Kidney epithelial cell (primary cell): ENCODE data around the gene SNX25. TPM values are rescaled to one million over a fixed set of nuclear protein-coding genes. Genes with fewer than 3 reads are reported as not detected.
A peak's percentile ranks its signal among the peaks of the same experiment; 100 is the strongest.

Experiments
- DNase-seq: peaks from one replicate; pipeline ENCODE4 v3.0.0-alpha.2; 2010; ENCODE audit warnings: low read depth
- H3K27me3 ChIP-seq: 2 replicates; pipeline ENCODE4 v1.6.0; 2011; ENCODE audit warnings: low read length; ENCODE audit not compliant: control insufficient read depth, insufficient read depth
- H3K36me3 ChIP-seq: 2 replicates; pipeline ENCODE4 v1.5.1; 2011; ENCODE audit warnings: low read length; ENCODE audit not compliant: control insufficient read depth, insufficient read depth
- H3K4me3 ChIP-seq: 2 replicates; pipeline ENCODE4 v1.5.1; 2011; ENCODE audit warnings: low read depth, mild to moderate bottlenecking, control low read depth, low read length
- CTCF ChIP-seq: IDR thresholded peaks from 2 replicates; pipeline ENCODE4 v1.5.1; 2011; ENCODE audit warnings: mild to moderate bottlenecking, moderate library complexity, low read length, control low read depth, inconsistent platforms; ENCODE audit not compliant: insufficient read depth, poor library complexity, severe bottlenecking
- total RNA-seq: library from RNA; depleted of rRNA; stranded (reverse); fragments of >200 nt; gene quantifications from 2 replicates; pipeline ENCODE4 v1.2.3, GENCODE V29; 2015

SNX25 gene
- total RNA-seq, 1 donor from 2014 or later = 15.5 TPM

GRCh38 chr4:185210102-185210981 is 944 bp downstream of the SNX25 start:
- no peaks in the 10 kb centered on the region for H3K27me3 ChIP-seq
- no peaks in the 10 kb centered on the region for H3K36me3 ChIP-seq
- H3K4me3 ChIP-seq = peak overlapping the region; percentile 99
- DNase-seq = no peak
- TF ChIP-seq CTCF = no peak

GRCh38 chr4:185211035-185211434 is 1.6 kb downstream of the SNX25 start:
- peak overlapping the region; percentile 99 for H3K4me3 ChIP-seq
- no peaks in the 10 kb centered on the region for H3K27me3 ChIP-seq
- no peak for DNase-seq
- TF ChIP-seq CTCF = no peak
- no peaks in the 10 kb centered on the region for H3K36me3 ChIP-seq

- Histone ChIP-seq H3K36me3 (no peaks in the 10 kb centered on the region), H3K4me3 (peak overlapping the region; percentile 99), H3K27me3 (no peaks in the 10 kb centered on the region)
- no peak for TF ChIP-seq CTCF
- no peak for DNase-seq
These were observed 2.2 kb downstream of the SNX25 start for GRCh38 chr4:185211641-185212040.

- no peak for DNase-seq
These were observed 3.2 kb downstream of the SNX25 start for GRCh38 chr4:185212581-185212980.

GRCh38 chr4:185213877-185214276 is 4.5 kb downstream of the SNX25 start:
- DNase-seq = no peak
- Histone ChIP-seq H3K36me3 (no peaks in the 10 kb centered on the region), H3K27me3 (no peaks in the 10 kb centered on the region), H3K4me3 (no peak overlapping the region)
- no peak for TF ChIP-seq CTCF

More at GRCh38 chr4:185212581-185212980, 3.2 kb downstream of the SNX25 start:
- no peak overlapping the region for H3K4me3 ChIP-seq
- no peaks in the 10 kb centered on the region for H3K36me3 ChIP-seq
- no peaks in the 10 kb centered on the region for H3K27me3 ChIP-seq
- TF ChIP-seq CTCF = no peak
